Heart right ventricle (tissue), 16 donors: Measurements from ENCODE around the gene CNTN5. TPM values are rescaled to one million over a fixed set of nuclear protein-coding genes. Genes with fewer than 3 reads are reported as not detected.

ENCODE experiments used
- ATAC-seq, 8 donors: fragments of 200-7000 bp; cut with Tn5 transposase; one replicate each; pipeline ENCODE4 v1.9.1; 2020; ENCODE audit warnings: mild to moderate bottlenecking in 8 of 8, moderate library complexity in 8 of 8, moderate number of reproducible peaks in 1 of 8
- DNase-seq, 2 donors: peaks; one replicate each; pipeline ENCODE4 v3.0.0-alpha.2; 2020
- H3K27ac ChIP-seq, 10 donors: fragments of 200-600 bp; sonication (generic) in 2 of 10; one replicate each; pipeline versions ENCODE4 v1.5.0 to v1.8.0; 2020 to 2022; ENCODE audit warnings: mild to moderate bottlenecking in 3 of 10
- H3K27me3 ChIP-seq, 7 donors: fragments of 200-600 bp; one replicate each; pipeline ENCODE4 v1.8.0; 2021 to 2022; ENCODE audit warnings: mild to moderate bottlenecking in 2 of 7
- H3K36me3 ChIP-seq, 9 donors: fragments of 200-600 bp; sonication (generic) in 1 of 9; one replicate each; pipeline versions ENCODE4 v1.5.0 to v1.8.0; 2020 to 2022; ENCODE audit warnings: mild to moderate bottlenecking in 2 of 9
- H3K4me1 ChIP-seq, 9 donors: fragments of 200-600 bp; sonication (generic) in 1 of 9; one replicate each; pipeline versions ENCODE4 v1.5.0 to v1.8.0; 2020 to 2022; ENCODE audit warnings: mild to moderate bottlenecking in 4 of 9
- H3K4me3 ChIP-seq, 10 donors: fragments of 200-600 bp; sonication (generic) in 2 of 10; one replicate each; pipeline versions ENCODE4 v1.5.0 to v1.8.0; 2020 to 2022; ENCODE audit warnings: mild to moderate bottlenecking in 7 of 10, moderate library complexity in 2 of 10
- H3K9me3 ChIP-seq, 11 donors: fragments of 200-600 bp in 10 of 11; sonication (generic) in 2 of 11; one replicate each; pipeline versions ENCODE4 v1.5.0 to v1.8.0; 2013 to 2022; ENCODE audit warnings: mild to moderate bottlenecking in 2 of 11, control low read depth in 1 of 11, moderate library complexity in 1 of 11
- WGBS, 2 donors: extraction: QIAGEN DNeasy Blood & Tissue Kit; methylation state at CpG; one replicate each; pipeline ENCODE4 v1.1.7; 2013; ENCODE audit warnings: inconsistent platforms in 1 of 2; 5-methylcytosine and 5-hydroxymethylcytosine counted together
- intact Hi-C, 10 donors: fragments of 100-400 bp; cut with DNase I; formaldehyde crosslinking; loops; one replicate each; pipeline versions ENCODE4 v1.11.1 to v1.14.2; 2022
- polyA plus RNA-seq, 2 donors: library from polyadenylated mRNA; stranded (reverse); fragments of 200-250 nt; gene quantifications; one replicate each; pipeline ENCODE4 v1.2.3, GENCODE V29; 2013
- total RNA-seq, 10 donors: library from RNA; stranded (reverse); fragmentation: NEBNext Ultra II Directional in 3 of 10; extraction: Animal tissue kit (Norgen Biotek cat#: 25700) in 3 of 10; gene quantifications; one replicate each; pipeline versions ENCODE4 v1.2.1 to v1.2.4, GENCODE V29; 2021 to 2023
- TF ChIP-seq, protein P1 (sequence below), 9 donors: fragments of 200-600 bp; sonication (generic) in 2 of 9; IDR thresholded peaks; one replicate each; pipeline versions ENCODE4 v1.5.0 to v1.8.0; 2021 to 2022; ENCODE audit warnings: antibody characterized with exemption in 9 of 9, mild to moderate bottlenecking in 5 of 9, moderate library complexity in 1 of 9
- donor health status: Arrhythmogenic right ventricular cardiomyopathy.
- donor health status: ischemic (EF 13 %, LVEDD 7.1; RV severe dilation, severe dysfunction).
- donor health status: healthy with polysubstance abuse.
- donor health status: DM: no; HTN: yes; CAD: no.
- donor health status: DM: no; HTN: no; CAD: no.
- donor health status: ischemic (EF 25% LVEDD 6.9; RV normal size, moderate dysfunction).
- donor health status: ischemic (EF 25% LVEDD 5.7; RV mildly dilated, moderate dysfunction).
- donor health status: healthy.
- donor health status: DM: yes; HTN: yes; CAD: no.
- donor health status: Ischemic cardiomyopathy.
- donor health status: ischemic (EF 35%, LVEDD 5.7; RV mildly dilated, moderate dysfunction).
- donor health status: nonischemic (EF 11% LVEDD 7.7; RV severe dilation, severe dysfunction).
- donor health status: DM: yes; HTN: yes; CAD: no.
- donor health status: PGD.
- donor health status: ischemic (EF 29% LVEDD 5.4; RV normal size, mild dysfunction).
- donor health status: nonischemic (EF 23%, LVEDD 6.1; RV moderate dilation, normal function).

The CNTN5 gene
- total and polyA plus RNA-seq, 12 donors: 0.05 to 0.35 (median 0.17) TPM; not detected in 6

DNA sequence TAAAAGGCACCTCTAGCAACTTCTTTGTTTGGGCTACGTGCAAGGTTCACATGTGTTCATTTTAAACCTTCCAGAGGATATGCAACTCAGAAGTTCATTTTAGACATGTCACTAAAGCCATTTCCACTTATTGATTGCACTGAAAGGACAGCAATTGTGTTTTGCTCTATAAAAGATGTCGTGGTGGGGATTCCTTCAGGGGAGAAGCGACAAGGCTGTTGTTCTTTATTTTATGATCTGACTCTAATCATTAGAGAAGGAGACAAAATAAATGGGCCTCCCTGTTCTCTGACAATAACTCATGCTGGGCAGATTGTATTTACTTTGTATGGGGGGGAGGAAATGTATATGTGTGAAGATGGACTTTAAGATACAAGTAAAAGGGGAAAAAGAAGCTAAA, 1296.2 kb downstream of the CNTN5 start:
- ATAC-seq: no peak
- no peak overlapping the region for H3K27ac ChIP-seq
- H3K36me3 ChIP-seq: no peaks in the 10 kb centered on the region
- no peak overlapping the region for H3K4me3 ChIP-seq
- H3K4me1 ChIP-seq: no peaks in the 10 kb centered on the region
- peaks cover 0 to 7% (median 0%) of the 10 kb centered on the region in 11 donors for H3K9me3 ChIP-seq
- intact Hi-C loops: no loop called here
- 75 to 80% methylated on average over 3 of the region's 3 CpGs for WGBS, 2 donors
- no peaks in the 10 kb centered on the region for H3K27me3 ChIP-seq
- no peak for DNase-seq
- TF ChIP-seq, protein P1, sequence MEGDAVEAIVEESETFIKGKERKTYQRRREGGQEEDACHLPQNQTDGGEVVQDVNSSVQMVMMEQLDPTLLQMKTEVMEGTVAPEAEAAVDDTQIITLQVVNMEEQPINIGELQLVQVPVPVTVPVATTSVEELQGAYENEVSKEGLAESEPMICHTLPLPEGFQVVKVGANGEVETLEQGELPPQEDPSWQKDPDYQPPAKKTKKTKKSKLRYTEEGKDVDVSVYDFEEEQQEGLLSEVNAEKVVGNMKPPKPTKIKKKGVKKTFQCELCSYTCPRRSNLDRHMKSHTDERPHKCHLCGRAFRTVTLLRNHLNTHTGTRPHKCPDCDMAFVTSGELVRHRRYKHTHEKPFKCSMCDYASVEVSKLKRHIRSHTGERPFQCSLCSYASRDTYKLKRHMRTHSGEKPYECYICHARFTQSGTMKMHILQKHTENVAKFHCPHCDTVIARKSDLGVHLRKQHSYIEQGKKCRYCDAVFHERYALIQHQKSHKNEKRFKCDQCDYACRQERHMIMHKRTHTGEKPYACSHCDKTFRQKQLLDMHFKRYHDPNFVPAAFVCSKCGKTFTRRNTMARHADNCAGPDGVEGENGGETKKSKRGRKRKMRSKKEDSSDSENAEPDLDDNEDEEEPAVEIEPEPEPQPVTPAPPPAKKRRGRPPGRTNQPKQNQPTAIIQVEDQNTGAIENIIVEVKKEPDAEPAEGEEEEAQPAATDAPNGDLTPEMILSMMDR (IDR thresholded peaks at IDR 0.05): no peak

- no peaks in the 10 kb centered on the region for H3K4me1 ChIP-seq
- DNase-seq (no peak), ATAC-seq (no peak)
- H3K4me3 ChIP-seq: no peak overlapping the region
- H3K27ac ChIP-seq: no peak overlapping the region
- H3K9me3 ChIP-seq: peaks cover 0 to 7% (median 0%) of the 10 kb centered on the region in 11 donors
- TF ChIP-seq, protein P1 (IDR thresholded peaks at IDR 0.05): no peak
- intact Hi-C loops: no loop called here
- no peaks in the 10 kb centered on the region for H3K36me3 ChIP-seq
- H3K27me3 ChIP-seq: peaks cover 0 to 5% (median 0%) of the 10 kb centered on the region in 7 donors
- 59 to 81% methylated on average over 3 of the region's 3 CpGs for WGBS, 2 donors
Measured at GRCh38 chr11:100319691-100320090, 1298.9 kb downstream of the CNTN5 start.

- no peak for ATAC-seq
- Histone ChIP-seq H3K36me3 (no peaks in the 10 kb centered on the region), H3K9me3 (peaks cover 0 to 22% (median 0%) of the 10 kb centered on the region in 11 donors), H3K27me3 (peaks cover 0 to 5% (median 0%) of the 10 kb centered on the region in 7 donors), H3K4me3 (no peak overlapping the region), H3K27ac (no peak overlapping the region), H3K4me1 (no peaks in the 10 kb centered on the region)
- no peak for DNase-seq
- intact Hi-C loops: no loop called here
- 82 to 86% methylated on average over 4 of the region's 4 CpGs for WGBS, 2 donors
- TF ChIP-seq, protein P1 (IDR thresholded peaks at IDR 0.05): no peak
Measured at GRCh38 chr11:100328626-100329340, 1308.0 kb downstream of the CNTN5 start.

- DNase-seq (no peak), ATAC-seq (no peak)
- H3K4me3 ChIP-seq: no peak overlapping the region
- H3K4me1 ChIP-seq: no peaks in the 10 kb centered on the region
- no peaks in the 10 kb centered on the region for H3K36me3 ChIP-seq
- intact Hi-C loops: no loop called here
- TF ChIP-seq, protein P1 (IDR thresholded peaks at IDR 0.05): no peak
- peaks cover 0 to 28% (median 0%) of the 10 kb centered on the region in 11 donors for H3K9me3 ChIP-seq
- H3K27me3 ChIP-seq: no peaks in the 10 kb centered on the region
- no peak overlapping the region for H3K27ac ChIP-seq
Measured at GRCh38 chr11:100329352-100329751, 1308.6 kb downstream of the CNTN5 start.
